Sigmoid colon (tissue), 7 donors: ENCODE results near the gene PLOD2. TPM values are rescaled to one million over a fixed set of nuclear protein-coding genes. Genes with fewer than 3 reads are reported as not detected.

ENCODE experiments used
- DNase-seq: peaks from one replicate; pipeline ENCODE4 v3.0.0-alpha.2; 2019
- H3K27ac ChIP-seq, 4 donors: fragments of 200-600 bp; sonication (generic); one replicate each; pipeline ENCODE4 v1.5.1; 2016 to 2019; ENCODE audit warnings: mild to moderate bottlenecking in 1 of 4
- H3K27me3 ChIP-seq, 3 donors: fragments of 200-600 bp; sonication (generic); one replicate each; pipeline ENCODE4 v1.5.1; 2019; ENCODE audit warnings: mild to moderate bottlenecking in 1 of 3
- H3K36me3 ChIP-seq, 4 donors: fragments of 200-600 bp; sonication (generic); one replicate each; pipeline ENCODE4 v1.5.1; 2016 to 2019
- H3K4me1 ChIP-seq, 4 donors: fragments of 200-600 bp; sonication (generic); one replicate each; pipeline ENCODE4 v1.5.1; 2017 to 2019
- H3K4me3 ChIP-seq, 4 donors: fragments of 200-600 bp; sonication (generic); one replicate each; pipeline ENCODE4 v1.5.1; 2017 to 2019; ENCODE audit warnings: mild to moderate bottlenecking in 2 of 4, moderate library complexity in 1 of 4
- H3K9me3 ChIP-seq, 4 donors: fragments of 200-600 bp in 3 of 4; sonication (generic) in 3 of 4; one replicate each; pipeline versions ENCODE4 v1.5.1 to v1.6.1; 2013 to 2019
- CTCF ChIP-seq, 4 experiments: fragments of 450-650 bp in 3 of 4; fragments of 200-600 bp in 1 of 4; IDR thresholded peaks; one replicate each; pipeline ENCODE4 v1.5.1; 2016 to 2019; ENCODE audit warnings: antibody characterized with exemption in 4 of 4, mild to moderate bottlenecking in 3 of 4, moderate library complexity in 2 of 4
- EP300 ChIP-seq, 4 donors: sonication (generic); formaldehyde crosslinking; IDR thresholded peaks; one replicate each; pipeline ENCODE4 v1.6.1; 2017; ENCODE audit warnings: antibody characterized with exemption in 4 of 4
- POLR2A ChIP-seq, 2 donors: fragments of 450-650 bp; IDR thresholded peaks; one replicate each; pipeline ENCODE4 v1.6.1; 2016; ENCODE audit warnings: antibody characterized with exemption in 2 of 2, mild to moderate bottlenecking in 2 of 2, moderate library complexity in 2 of 2
- POLR2AphosphoS5 ChIP-seq, 4 donors: sonication (generic); formaldehyde crosslinking; IDR thresholded peaks; one replicate each; pipeline ENCODE4 v1.6.1; 2017; ENCODE audit warnings: antibody characterized with exemption in 4 of 4
- WGBS, 2 donors: extraction: QIAGEN DNeasy Blood & Tissue Kit; methylation state at CpG; one replicate each; pipeline ENCODE4 v1.1.7; 2013; 5-methylcytosine and 5-hydroxymethylcytosine counted together
- intact Hi-C: fragments of 100-400 bp; cut with DNase I; formaldehyde crosslinking; loops from one replicate; pipeline ENCODE4 v1.15.1; 2023
- polyA plus RNA-seq, 3 donors: library from polyadenylated mRNA; stranded (reverse); fragments of 200-250 nt; gene quantifications; one replicate each; pipeline ENCODE4 v1.2.3, GENCODE V29; 2013
- total RNA-seq, 4 donors: library from RNA; depleted of rRNA; stranded (reverse); fragments of >200 nt; gene quantifications; one replicate each; pipeline ENCODE4 v1.1.0, GENCODE V29; 2016
- donor health status: healthy with polysubstance abuse.
- donor health status: Bipolar disorder and iron deficiency.
- donor health status: healthy.

Gene PLOD2
- total and polyA plus RNA-seq, 7 donors, result 13.6 to 79.9 (median 63.3) TPM

DNA sequence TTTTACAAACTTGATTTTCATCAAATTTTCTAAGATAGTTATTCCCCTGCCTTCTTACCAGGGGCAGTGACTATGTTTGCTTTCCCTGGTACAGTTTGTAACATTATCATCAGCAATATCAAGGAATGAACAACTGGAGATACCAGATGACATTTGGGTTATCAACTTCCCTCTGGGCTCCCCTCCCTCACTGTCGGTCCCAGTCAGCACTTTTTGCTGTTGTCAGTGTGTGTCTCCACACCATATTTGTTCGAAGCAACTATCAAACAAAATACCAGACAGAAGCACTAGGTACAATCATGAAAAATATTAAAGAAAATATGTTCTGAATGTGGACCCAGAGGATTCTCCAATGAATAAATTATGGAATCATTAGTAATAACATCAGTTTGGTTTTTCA, 75.3 kb downstream of the PLOD2 start:
- WGBS, 2 donors, result 64 to 95% methylated on average over 2 of the region's 2 CpGs
- Histone ChIP-seq H3K9me3 (no peaks in the 10 kb centered on the region), H3K4me3 (no peak overlapping the region), H3K27me3 (no peaks in the 10 kb centered on the region), H3K4me1 (peaks cover 0 to 17% (median 8%) of the 10 kb centered on the region in 4 donors), H3K27ac (no peak overlapping the region), H3K36me3 (peaks cover 0 to 20% (median 0%) of the 10 kb centered on the region in 4 donors)
- intact Hi-C loops, result no loop called here
- TF ChIP-seq POLR2AphosphoS5 (IDR thresholded peaks at IDR 0.05), result no peak
- DNase-seq, result no peak

- 16 to 53% methylated on average over 2 of the region's 2 CpGs for WGBS, 2 donors
- intact Hi-C loops, result no loop called here
- H3K36me3 ChIP-seq, result peaks cover 0 to 12% (median 2%) of the 10 kb centered on the region in 4 donors
- no peak overlapping the region for H3K4me3 ChIP-seq
- H3K4me1 ChIP-seq, result peaks cover 0 to 9% (median 0%) of the 10 kb centered on the region in 4 donors
- TF ChIP-seq POLR2AphosphoS5 (IDR thresholded peaks at IDR 0.05) (no peak), CTCF (IDR thresholded peaks at IDR 0.05) (no peak), EP300 (IDR thresholded peaks at IDR 0.05) (no peak), POLR2A (IDR thresholded peaks at IDR 0.05) (no peak)
- no peak for DNase-seq
- no peaks in the 10 kb centered on the region for H3K27me3 ChIP-seq
- H3K27ac ChIP-seq, result no peak overlapping the region
- H3K9me3 ChIP-seq, result no peaks in the 10 kb centered on the region
These were observed 80.4 kb downstream of the PLOD2 start for GRCh38 chr3:146080578-146080977.

- no peak overlapping the region for H3K27ac ChIP-seq
- DNase-seq, result no peak
- H3K36me3 ChIP-seq, result peaks cover 0 to 11% (median 2%) of the 10 kb centered on the region in 4 donors
- TF ChIP-seq CTCF (IDR thresholded peaks at IDR 0.05) (no peak), POLR2A (IDR thresholded peaks at IDR 0.05) (no peak), POLR2AphosphoS5 (IDR thresholded peaks at IDR 0.05) (no peak), EP300 (IDR thresholded peaks at IDR 0.05) (no peak)
- WGBS, 2 donors, result 90 to 92% methylated on average over 2 of the region's 2 CpGs
- no peak overlapping the region for H3K4me3 ChIP-seq
- intact Hi-C loops, result no loop called here
- no peaks in the 10 kb centered on the region for H3K9me3 ChIP-seq
- H3K4me1 ChIP-seq, result peaks cover 0 to 9% (median 0%) of the 10 kb centered on the region in 4 donors
- no peaks in the 10 kb centered on the region for H3K27me3 ChIP-seq
These were observed 83.0 kb downstream of the PLOD2 start for GRCh38 chr3:146078031-146078430.

DNA sequence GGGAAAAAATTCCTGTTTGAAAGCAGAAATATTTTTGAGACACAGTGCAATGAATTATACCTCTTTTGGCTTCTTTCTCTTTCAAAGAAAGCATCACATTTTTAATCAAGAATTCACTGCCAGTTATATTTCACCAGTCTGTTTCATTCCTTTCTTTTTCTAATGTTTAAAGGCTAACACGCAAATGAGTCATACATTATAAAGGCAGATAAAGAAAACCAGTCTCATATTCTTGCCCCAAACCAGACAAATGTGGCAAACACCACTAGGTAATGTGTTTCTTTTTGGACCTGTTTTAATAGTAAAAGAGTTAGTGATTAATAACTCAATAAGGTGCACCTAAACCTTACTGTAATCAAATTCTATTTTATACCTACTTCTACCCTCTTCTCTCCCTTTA, 83.8 kb downstream of the PLOD2 start:
- WGBS, 2 donors, result 87 to 95% methylated on average over 1 of the region's 1 CpG
- Histone ChIP-seq H3K4me1 (peaks cover 0 to 9% (median 0%) of the 10 kb centered on the region in 4 donors), H3K27me3 (no peaks in the 10 kb centered on the region), H3K27ac (no peak overlapping the region), H3K36me3 (peaks cover 0 to 20% (median 2%) of the 10 kb centered on the region in 4 donors), H3K9me3 (no peaks in the 10 kb centered on the region), H3K4me3 (no peak overlapping the region)
- DNase-seq, result no peak
- TF ChIP-seq EP300 (IDR thresholded peaks at IDR 0.05) (no peak), POLR2A (IDR thresholded peaks at IDR 0.05) (no peak), CTCF (IDR thresholded peaks at IDR 0.05) (no peak), POLR2AphosphoS5 (IDR thresholded peaks at IDR 0.05) (no peak)
- intact Hi-C loops, result no loop called here

DNA sequence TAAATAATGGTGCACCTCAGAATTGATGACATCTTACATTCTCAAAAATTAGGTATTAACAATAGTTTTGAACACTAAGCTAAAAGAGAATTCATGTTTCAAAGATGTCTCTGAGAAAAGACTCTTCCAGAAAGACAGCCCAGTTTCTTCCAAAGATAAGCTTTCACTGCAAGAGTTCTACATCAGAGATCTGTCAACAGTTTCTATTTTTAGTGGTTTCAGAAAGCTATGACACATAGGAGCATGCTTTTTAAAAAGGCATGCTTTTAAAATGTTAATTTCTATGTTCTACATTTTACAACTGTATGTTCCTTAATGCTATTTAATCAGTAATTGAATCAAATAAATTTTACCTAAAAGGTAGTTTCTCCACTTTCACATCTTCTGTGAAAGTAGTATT, 88.2 kb downstream of the PLOD2 start:
- peaks cover 0 to 7% (median 2%) of the 10 kb centered on the region in 4 donors for H3K4me1 ChIP-seq
- intact Hi-C loops, result no loop called here
- no peak for TF ChIP-seq EP300 (IDR thresholded peaks at IDR 0.05)
- TF ChIP-seq CTCF (IDR thresholded peaks at IDR 0.05), result no peak
- no peak for TF ChIP-seq POLR2AphosphoS5 (IDR thresholded peaks at IDR 0.05)
- TF ChIP-seq POLR2A (IDR thresholded peaks at IDR 0.05), result no peak
- no peak overlapping the region for H3K4me3 ChIP-seq
- no peaks in the 10 kb centered on the region for H3K9me3 ChIP-seq
- peaks cover 0 to 58% (median 7%) of the 10 kb centered on the region in 4 donors for H3K36me3 ChIP-seq
- no peak for DNase-seq
- H3K27ac ChIP-seq, result no peak overlapping the region
- no peaks in the 10 kb centered on the region for H3K27me3 ChIP-seq
